Endothelial cell of umbilical vein (primary cell): ENCODE data around the gene CACNA1C. TPM values are rescaled to one million over a fixed set of nuclear protein-coding genes. Genes with fewer than 3 reads are reported as not detected.

ENCODE experiments used
- BruUV-seq: library from RNA; stranded (reverse); fragments of 400-500 nt; replicated peaks from 2 replicates; lab custom pipeline; 2021; lab: Mats Ljungman, UMichigan
- CTCF ChIA-PET: fragments of 300-600, 350-600 bp; sonication (Branson Sonifier 250); formaldehyde crosslinking; loops from one replicate; lab custom pipeline; 2021; ENCODE audit warnings: antibody characterized with exemption, inconsistent platforms; lab: Charles Lee
- POLR2A ChIA-PET: fragments of 300-600, 350-600 bp; sonication (Branson Sonifier 250); formaldehyde crosslinking; loops from one replicate; lab custom pipeline; 2021; ENCODE audit warnings: antibody characterized with exemption, inconsistent platforms; lab: Charles Lee
- DNase-seq: peaks from one replicate; pipeline ENCODE4 v3.0.0-alpha.2; 2011; ENCODE audit warnings: low read depth, low spot score
- FAIRE-seq: peaks from 2 replicates; lab custom pipeline; 2011; peaks lifted over from hg19 to GRCh38; lab: Jason Lieb, UNC
- H2AFZ ChIP-seq: 2 replicates; pipeline ENCODE4 v1.6.0; 2012; ENCODE audit warnings: low read depth, low read length, control low read depth, inconsistent platforms
- H3K27ac ChIP-seq: 2 replicates; pipeline ENCODE4 v1.5.1; 2011; ENCODE audit warnings: low read depth, mild to moderate bottlenecking, control low read depth, low read length, moderate library complexity; ENCODE audit not compliant: insufficient read depth
- H3K27me3 ChIP-seq, 2 experiments: 2 replicates each; pipeline versions ENCODE4 v1.6.0 to v1.6.1; 2011; ENCODE audit warnings: low read length in 2 of 2, mixed read lengths in 1 of 2; ENCODE audit not compliant: control insufficient read depth in 2 of 2, insufficient read depth in 2 of 2
- H3K36me3 ChIP-seq, 2 experiments: 2 replicates in 1 of 2; 3 replicates in 1 of 2; pipeline ENCODE4 v1.5.1; 2011; ENCODE audit warnings: low read length in 2 of 2, mild to moderate bottlenecking in 1 of 2, moderate library complexity in 1 of 2; ENCODE audit not compliant: control insufficient read depth in 2 of 2, insufficient read depth in 2 of 2; ENCODE audit errors: extremely low read depth in 1 of 2
- H3K4me1 ChIP-seq: 3 replicates; pipeline ENCODE4 v1.5.1; 2011; ENCODE audit warnings: mild to moderate bottlenecking, low read length; ENCODE audit not compliant: control insufficient read depth, insufficient read depth; ENCODE audit errors: extremely low read depth
- H3K4me2 ChIP-seq: 2 replicates; pipeline ENCODE4 v1.6.1; 2011; ENCODE audit warnings: low read length, control low read depth, mixed read lengths; ENCODE audit not compliant: insufficient read depth
- H3K4me3 ChIP-seq, 3 experiments: fragments of 200-600 bp in 1 of 3; sonication (generic), shearing (Covaris generic) in 1 of 3; replicated peaks in 1 of 3; 2 replicates each; pipeline ENCODE4 v1.5.1; 2011 to 2016; ENCODE audit warnings: control low read depth in 3 of 3, low read length in 3 of 3, mild to moderate bottlenecking in 2 of 3, inconsistent platforms in 1 of 3, low read depth in 1 of 3, moderate library complexity in 1 of 3; ENCODE audit not compliant: insufficient read depth in 1 of 3
- H3K79me2 ChIP-seq: 2 replicates; pipeline ENCODE4 v1.6.0; 2012; ENCODE audit warnings: low read length, inconsistent platforms; ENCODE audit not compliant: control insufficient read depth, insufficient read depth
- H3K9ac ChIP-seq: replicated peaks from 2 replicates; pipeline ENCODE3; 2011; ENCODE audit warnings: low read length, control low read depth; ENCODE audit not compliant: insufficient read depth; ENCODE audit errors: extremely low read depth
- H3K9me1 ChIP-seq: replicated peaks from 3 replicates; pipeline ENCODE4 v1.6.0; 2011; ENCODE audit warnings: mild to moderate bottlenecking, low read length; ENCODE audit not compliant: control insufficient read depth, insufficient read depth; ENCODE audit errors: extremely low read depth
- H3K9me3 ChIP-seq: replicated peaks from 2 replicates; pipeline ENCODE4 v1.5.1; 2012; ENCODE audit warnings: low read length, inconsistent platforms; ENCODE audit not compliant: control insufficient read depth, insufficient read depth
- H4K20me1 ChIP-seq: replicated peaks from 2 replicates; pipeline ENCODE3; 2011; ENCODE audit warnings: mild to moderate bottlenecking, low read length; ENCODE audit not compliant: control insufficient read depth, insufficient read depth; ENCODE audit errors: extremely low read depth
- EZH2 ChIP-seq: IDR thresholded peaks from 2 replicates; pipeline ENCODE4 v1.6.1; 2012; ENCODE audit warnings: borderline replicate concordance, low read depth, mild to moderate bottlenecking, moderate library complexity, low read length, inconsistent platforms; ENCODE audit not compliant: severe bottlenecking
- FOS ChIP-seq: IDR thresholded peaks from 2 replicates; pipeline ENCODE4 v1.6.1; 2011; ENCODE audit warnings: mild to moderate bottlenecking, low read length, moderate library complexity, borderline replicate concordance; ENCODE audit not compliant: insufficient read depth
- GATA2 ChIP-seq: IDR thresholded peaks from 2 replicates; pipeline ENCODE4 v1.7.0; 2011; ENCODE audit warnings: low read depth, mild to moderate bottlenecking, moderate library complexity, mixed read lengths, low read length; ENCODE audit not compliant: insufficient read length, insufficient read depth
- JUN ChIP-seq: IDR thresholded peaks from 2 replicates; pipeline ENCODE4 v1.6.1; 2011; ENCODE audit warnings: borderline replicate concordance, low read depth; ENCODE audit not compliant: insufficient read length, insufficient read depth
- MYC ChIP-seq: IDR thresholded peaks from one replicate; pipeline ENCODE4 v1.6.1; 2011; ENCODE audit warnings: mild to moderate bottlenecking, low read depth, low read length
- POLR2A ChIP-seq: IDR thresholded peaks from 2 replicates; pipeline ENCODE4 v1.6.1; 2012; ENCODE audit warnings: low read depth, mild to moderate bottlenecking, control low read depth, low read length
- POLR2AphosphoS5 ChIP-seq: IDR thresholded peaks from 2 replicates; pipeline ENCODE4 v1.6.1; 2012; ENCODE audit warnings: low read depth, mild to moderate bottlenecking, control low read depth, low read length, moderate library complexity; ENCODE audit not compliant: insufficient read depth
- dilution Hi-C: fragments of 300-500 bp; cut with MboI; formaldehyde crosslinking; loops from one replicate; pipeline ENCODE4 v1.15.0; 2019; ENCODE audit warnings: low sequenced_read_pairs; ENCODE audit not compliant: extremely low pct_ligation_motif_present
- intact Hi-C: fragments of 100-400 bp; cut with micrococcal nuclease; formaldehyde crosslinking; loops from one replicate; pipeline ENCODE4 v1.10.0; 2022
- polyA plus RNA-seq, 4 experiments: library from polyadenylated mRNA; depleted of rRNA in 3 of 4; stranded (reverse) in 3 of 4; unstranded in 1 of 4; fragments of >200 nt; gene quantifications; 2 replicates each; pipeline versions ENCODE4 v1.2.1 to v1.2.3, GENCODE V29; 2011 to 2012; ENCODE audit warnings: missing spikeins in 1 of 4
- total RNA-seq: library from RNA; stranded (reverse); gene quantifications from 2 replicates; pipeline ENCODE4 v1.2.3, GENCODE V29; 2021
- TF ChIP-seq, protein P1 (sequence below): IDR thresholded peaks from 2 replicates; pipeline ENCODE4 v1.6.1; 2011; ENCODE audit not compliant: insufficient read depth, insufficient read length
- TF ChIP-seq, protein P2 (sequence below), 2 donors: IDR thresholded peaks; 1 replicate in 1 of 2; 2 replicates in 1 of 2; pipeline ENCODE4 v1.5.1; 2011; ENCODE audit warnings: low read length in 2 of 2, mild to moderate bottlenecking in 2 of 2, moderate library complexity in 2 of 2, control low read depth in 1 of 2, inconsistent platforms in 1 of 2, low read depth in 1 of 2; ENCODE audit not compliant: insufficient read depth in 1 of 2; ENCODE audit errors: extremely low read depth in 1 of 2

Gene CACNA1C
- total and polyA plus RNA-seq, 2 donors (not counting 3 experiments of a cell fraction or from before 2014, with no cell fraction given), result not detected

DNA sequence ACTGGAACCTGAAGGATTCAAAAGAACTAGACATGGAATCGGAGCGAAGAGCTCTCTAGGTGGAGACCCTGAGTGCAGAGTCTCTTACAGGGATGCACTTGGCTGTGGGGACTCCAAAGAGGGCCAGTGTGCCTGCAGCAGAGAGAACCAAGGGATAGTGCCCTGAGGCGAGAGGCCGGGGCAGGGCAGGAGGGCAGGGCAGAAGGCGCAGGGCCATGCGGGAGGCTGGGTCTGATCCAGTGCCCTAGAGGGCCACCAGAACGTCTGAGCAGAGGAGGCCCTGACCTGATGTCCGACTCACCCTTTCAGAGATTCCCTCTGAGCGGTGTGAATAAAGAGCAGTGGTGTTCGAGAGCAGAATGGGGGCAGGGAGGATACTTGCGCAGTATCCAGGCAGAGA lies 536.6 kb downstream of the CACNA1C start:
- dilution Hi-C loops (no loop called here), intact Hi-C loops (loop anchor here (10.0 kb wide), 2 partner anchors 55 to 195 kb away; no protein-coding TSS in a partner anchor)
- no peaks in the 10 kb centered on the region for H3K4me1 ChIP-seq
- no peak overlapping the region for H3K27ac ChIP-seq
- no peak overlapping the region for H3K4me2 ChIP-seq
- H3K27me3 ChIP-seq, result peaks cover 2 to 3% of the 10 kb centered on the region in 2 experiments
- no peaks in the 10 kb centered on the region for H3K9me3 ChIP-seq
- no peak for DNase-seq
- POLR2A ChIA-PET, result no interaction called here
- H2AFZ ChIP-seq, result no peak overlapping the region
- H3K4me3 ChIP-seq, result no peak overlapping the region
- H3K79me2 ChIP-seq, result no peaks in the 10 kb centered on the region
- FAIRE-seq, result no peak
- H3K36me3 ChIP-seq, result no peaks in the 10 kb centered on the region
- H3K9me1 ChIP-seq, result no peaks in the 10 kb centered on the region
- H3K9ac ChIP-seq, result no peak overlapping the region
- BruUV-seq, result no TSS peak
- CTCF ChIA-PET, result no interaction called here
- H4K20me1 ChIP-seq, result no peaks in the 10 kb centered on the region
- TF ChIP-seq POLR2AphosphoS5, result no peak
- TF ChIP-seq GATA2, result no peak
- TF ChIP-seq FOS, result no peak
- no peak for TF ChIP-seq POLR2A
- TF ChIP-seq JUN, result no peak
- TF ChIP-seq EZH2, result no peak
- TF ChIP-seq, protein P1, sequence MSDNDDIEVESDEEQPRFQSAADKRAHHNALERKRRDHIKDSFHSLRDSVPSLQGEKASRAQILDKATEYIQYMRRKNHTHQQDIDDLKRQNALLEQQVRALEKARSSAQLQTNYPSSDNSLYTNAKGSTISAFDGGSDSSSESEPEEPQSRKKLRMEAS, result no peak
- TF ChIP-seq, protein P2, sequence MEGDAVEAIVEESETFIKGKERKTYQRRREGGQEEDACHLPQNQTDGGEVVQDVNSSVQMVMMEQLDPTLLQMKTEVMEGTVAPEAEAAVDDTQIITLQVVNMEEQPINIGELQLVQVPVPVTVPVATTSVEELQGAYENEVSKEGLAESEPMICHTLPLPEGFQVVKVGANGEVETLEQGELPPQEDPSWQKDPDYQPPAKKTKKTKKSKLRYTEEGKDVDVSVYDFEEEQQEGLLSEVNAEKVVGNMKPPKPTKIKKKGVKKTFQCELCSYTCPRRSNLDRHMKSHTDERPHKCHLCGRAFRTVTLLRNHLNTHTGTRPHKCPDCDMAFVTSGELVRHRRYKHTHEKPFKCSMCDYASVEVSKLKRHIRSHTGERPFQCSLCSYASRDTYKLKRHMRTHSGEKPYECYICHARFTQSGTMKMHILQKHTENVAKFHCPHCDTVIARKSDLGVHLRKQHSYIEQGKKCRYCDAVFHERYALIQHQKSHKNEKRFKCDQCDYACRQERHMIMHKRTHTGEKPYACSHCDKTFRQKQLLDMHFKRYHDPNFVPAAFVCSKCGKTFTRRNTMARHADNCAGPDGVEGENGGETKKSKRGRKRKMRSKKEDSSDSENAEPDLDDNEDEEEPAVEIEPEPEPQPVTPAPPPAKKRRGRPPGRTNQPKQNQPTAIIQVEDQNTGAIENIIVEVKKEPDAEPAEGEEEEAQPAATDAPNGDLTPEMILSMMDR (IDR thresholded peaks at IDR 0.05; ENCODE audit: extremely low read depth in 1 of 2, insufficient read depth in 1 of 2, low read depth in 1 of 2, low read length in 2 of 2), result no peak
- TF ChIP-seq MYC, result no peak
